CD14-positive monocyte (primary cell): ENCODE measurements around the gene MARS2. TPM values are rescaled to one million over a fixed set of nuclear protein-coding genes. Genes with fewer than 3 reads are reported as not detected.
"Not testable (repeated sequence)": the region's sequence is repeated elsewhere in the genome, so short reads cannot be mapped to it uniquely, and the experiment has no call there.

Source experiments
- DNase-seq, 3 donors: peaks; one replicate each; pipeline ENCODE4 v3.0.0-alpha.2; 2011 to 2022
- H2AFZ ChIP-seq: 2 replicates; pipeline ENCODE4 v1.6.0; 2012; ENCODE audit warnings: mild to moderate bottlenecking, low read depth, low read length, inconsistent platforms; ENCODE audit not compliant: insufficient read depth, poor library complexity, severe bottlenecking
- H3K27ac ChIP-seq, 2 donors: 1 replicate in 1 of 2; 2 replicates in 1 of 2; pipeline ENCODE4 v1.5.1; 2012 to 2013; ENCODE audit warnings: low read length in 2 of 2, control low read depth in 1 of 2, inconsistent platforms in 1 of 2, low read depth in 1 of 2, mild to moderate bottlenecking in 1 of 2
- H3K27me3 ChIP-seq, 2 donors: one replicate each; pipeline versions ENCODE4 v1.6.0 to v1.6.1; 2011 to 2013; ENCODE audit warnings: low read length in 2 of 2; ENCODE audit not compliant: control insufficient read depth in 2 of 2, insufficient read depth in 2 of 2
- H3K36me3 ChIP-seq, 2 donors: replicated peaks in 1 of 2; 1 replicate in 1 of 2; 2 replicates in 1 of 2; pipeline versions ENCODE4 v1.5.1 to v1.6.1; 2012 to 2013; ENCODE audit warnings: low read length in 2 of 2, control low read depth in 1 of 2, inconsistent platforms in 1 of 2, mild to moderate bottlenecking in 1 of 2; ENCODE audit not compliant: insufficient read depth in 2 of 2, control insufficient read depth in 1 of 2
- H3K4me1 ChIP-seq, 2 donors: 1 replicate in 1 of 2; 2 replicates in 1 of 2; pipeline versions ENCODE4 v1.5.1 to v1.6.1; 2012 to 2013; ENCODE audit warnings: low read length in 2 of 2, control low read depth in 1 of 2, inconsistent platforms in 1 of 2, mild to moderate bottlenecking in 1 of 2, moderate library complexity in 1 of 2; ENCODE audit not compliant: insufficient read depth in 2 of 2, control insufficient read depth in 1 of 2
- H3K4me2 ChIP-seq: replicated peaks from 2 replicates; pipeline ENCODE3; 2012; ENCODE audit warnings: low read length, moderate library complexity, mild to moderate bottlenecking; ENCODE audit not compliant: poor library complexity, severe bottlenecking; ENCODE audit errors: extremely low read depth
- H3K4me3 ChIP-seq, 3 experiments: fragments of 200-600 bp in 1 of 3; sonication (generic) in 1 of 3; replicated peaks in 1 of 3; 1 replicate in 2 of 3; 2 replicates in 1 of 3; pipeline ENCODE4 v1.5.1; 2011 to 2013; ENCODE audit warnings: low read length in 3 of 3, mild to moderate bottlenecking in 3 of 3, control low read depth in 2 of 3, low read depth in 2 of 3, inconsistent platforms in 1 of 3, moderate library complexity in 1 of 3
- H3K79me2 ChIP-seq: 2 replicates; pipeline ENCODE4 v1.6.0; 2012; ENCODE audit warnings: mild to moderate bottlenecking, control low read depth, inconsistent platforms, low read length, moderate library complexity; ENCODE audit not compliant: insufficient read depth
- H3K9ac ChIP-seq: 2 replicates; pipeline ENCODE4 v1.6.0; 2017; ENCODE audit warnings: low read length, mild to moderate bottlenecking; ENCODE audit not compliant: insufficient read depth, poor library complexity, severe bottlenecking
- H3K9me3 ChIP-seq, 2 donors: replicated peaks in 1 of 2; 1 replicate in 1 of 2; 2 replicates in 1 of 2; pipeline versions ENCODE4 v1.5.1 to v1.6.1; 2012 to 2013; ENCODE audit warnings: low read length in 2 of 2, control low read depth in 1 of 2; ENCODE audit not compliant: control insufficient read depth in 1 of 2, insufficient read depth in 1 of 2
- H4K20me1 ChIP-seq: 2 replicates; pipeline ENCODE4 v1.6.0; 2012; ENCODE audit warnings: mild to moderate bottlenecking, low read length, control low read depth, moderate library complexity; ENCODE audit not compliant: insufficient read depth
- H3K27ac Mint-ChIP-seq, 7 donors: one replicate each; pipeline ENCODE4 v1.8.0; 2020; ENCODE audit warnings: mild to moderate bottlenecking in 7 of 7, mixed read lengths in 7 of 7, moderate library complexity in 6 of 7, inconsistent platforms in 2 of 7
- H3K27me3 Mint-ChIP-seq, 3 donors: one replicate each; pipeline ENCODE4 v1.8.0; 2021 to 2022; ENCODE audit warnings: low read depth in 3 of 3, mild to moderate bottlenecking in 3 of 3, mixed read lengths in 3 of 3, moderate library complexity in 3 of 3, inconsistent platforms in 1 of 3
- H3K36me3 Mint-ChIP-seq, 2 donors: one replicate each; pipeline ENCODE4 v1.8.0; 2020; ENCODE audit warnings: mixed read lengths in 2 of 2, inconsistent platforms in 1 of 2, mild to moderate bottlenecking in 1 of 2
- H3K4me1 Mint-ChIP-seq: one replicate; pipeline ENCODE4 v1.8.0; 2020; ENCODE audit warnings: mild to moderate bottlenecking, mixed read lengths
- H3K4me3 Mint-ChIP-seq, 2 donors: one replicate each; pipeline ENCODE4 v1.8.0; 2020; ENCODE audit warnings: mild to moderate bottlenecking in 2 of 2, mixed read lengths in 2 of 2, moderate library complexity in 1 of 2
- H3K9me3 Mint-ChIP-seq, 7 donors: one replicate each; pipeline ENCODE4 v1.8.0; 2020 to 2022; ENCODE audit warnings: mixed read lengths in 7 of 7, mild to moderate bottlenecking in 6 of 7, moderate library complexity in 6 of 7, inconsistent platforms in 2 of 7
- WGBS: methylation state at CpG from one replicate; pipeline ENCODE4 v1.1.5; 2013; ENCODE audit warnings: missing lambda C conversion rate; ENCODE audit not compliant: insufficient coverage; 5-methylcytosine and 5-hydroxymethylcytosine counted together
- intact Hi-C, 2 donors: fragments of 100-400 bp; cut with micrococcal nuclease; formaldehyde crosslinking; loops; one replicate each; pipeline versions ENCODE4 v1.15.0 to v1.15.1; 2023
- polyA plus RNA-seq, 3 donors: library from polyadenylated mRNA; depleted of rRNA in 1 of 3; unstranded in 2 of 3; stranded (reverse) in 1 of 3; fragments of 300-500 nt in 2 of 3; fragments of >200 nt in 1 of 3; fragmentation: Illumina TruSeq in 2 of 3; gene quantifications; 1 replicate in 2 of 3; 2 replicates in 1 of 3; pipeline ENCODE4 v1.2.3, GENCODE V29; 2012 to 2021
- TF ChIP-seq, protein P1 (sequence below): fragments of 200-600 bp; IDR thresholded peaks from one replicate; pipeline ENCODE4 v1.8.0; 2022; ENCODE audit warnings: antibody characterized with exemption, mild to moderate bottlenecking

The MARS2 gene
- polyA plus RNA-seq, 3 donors = 0.66 to 1.3 (median 0.93) TPM

DNA sequence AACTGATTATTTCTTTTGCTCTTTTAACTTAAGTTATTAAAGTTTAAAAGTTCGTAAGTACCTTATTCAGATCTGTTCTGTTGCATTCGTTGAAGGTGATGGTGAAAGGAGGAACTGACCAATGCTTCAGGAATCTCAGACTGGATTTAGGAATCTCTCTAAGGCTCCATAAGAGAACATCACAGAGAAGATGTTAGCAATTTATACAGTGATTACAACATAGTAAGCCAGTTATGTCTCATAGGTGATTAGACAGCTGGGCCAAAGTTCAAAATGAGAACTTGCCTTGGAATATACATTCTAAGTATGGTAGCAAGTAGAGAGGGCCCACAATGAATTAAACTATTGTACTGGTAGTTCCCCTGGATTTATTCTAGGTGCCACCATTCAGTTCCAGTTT is 3.2 kb downstream of the MARS2 start:
- Mint-ChIP-seq H3K4me1 (peaks cover 48% of the 10 kb centered on the region), H3K27ac (no peak overlapping the region)
- H3K79me2 ChIP-seq = peaks cover 33% of the 10 kb centered on the region

DNA sequence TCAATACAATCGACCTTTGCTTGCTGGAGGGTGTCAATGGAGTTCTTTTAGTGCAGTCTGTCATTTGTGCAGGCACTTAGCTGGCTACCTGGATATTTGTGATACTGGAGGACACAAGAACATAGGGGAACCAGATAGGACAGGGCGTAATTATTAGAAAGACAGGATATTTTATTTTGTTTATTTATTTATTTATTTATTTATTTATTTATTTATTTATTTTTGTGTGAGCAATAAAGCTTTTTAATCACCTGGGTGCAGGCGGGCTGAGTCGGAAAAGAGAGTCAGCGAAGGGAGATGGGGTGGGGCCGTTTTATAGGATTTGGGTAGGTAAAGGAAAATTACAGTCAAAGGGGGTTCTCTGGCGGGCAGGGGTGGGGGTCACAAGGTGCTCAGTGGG is 4.0 kb downstream of the MARS2 start:
- H3K4me1 Mint-ChIP-seq = peaks cover 48% of the 10 kb centered on the region
- not testable (repeated sequence) for DNase-seq, H4K20me1 ChIP-seq, H3K27me3 ChIP-seq, H3K9me3 ChIP-seq, H3K9ac ChIP-seq, H3K27ac ChIP-seq, H3K4me3 ChIP-seq, H3K27me3 Mint-ChIP-seq, H2AFZ ChIP-seq, H3K27ac Mint-ChIP-seq, H3K4me3 Mint-ChIP-seq, H3K4me2 ChIP-seq, H3K36me3 ChIP-seq, H3K9me3 Mint-ChIP-seq
- Histone ChIP-seq H3K79me2 (peaks cover 33% of the 10 kb centered on the region), H3K4me1 (peaks cover 24 to 31% of the 10 kb centered on the region in 2 donors)
- WGBS = 100% methylated on average over 4 of the region's 7 CpGs
- peaks cover 7 to 14% of the 10 kb centered on the region in 2 donors for H3K36me3 Mint-ChIP-seq
- intact Hi-C loops = loop anchor here in 1 of 2 donors (10.0 kb wide), 3 partner anchors 76 to 254 kb away; partner anchors contain the start of genes BOLL, COQ10B and MOB4

More for the DNA sequence above, 3.2 kb downstream of the MARS2 start:
- Mint-ChIP-seq H3K27me3 (peaks cover 0 to 2% (median 0%) of the 10 kb centered on the region in 3 donors), H3K36me3 (peaks cover 7 to 14% of the 10 kb centered on the region in 2 donors), H3K9me3 (no peaks in the 10 kb centered on the region), H3K4me3 (no peak overlapping the region)
- no peak overlapping the region for H3K9ac ChIP-seq
- WGBS = no CpG with 5 or more reads among the region's 2 CpGs
- no peak for DNase-seq
- H3K27me3 ChIP-seq = no peaks in the 10 kb centered on the region
- H3K27ac ChIP-seq = no peak overlapping the region
- peaks cover 3% of the 10 kb centered on the region for H4K20me1 ChIP-seq
- H3K9me3 ChIP-seq = no peaks in the 10 kb centered on the region
- intact Hi-C loops = loop anchor here in 1 of 2 donors (10.0 kb wide), 3 partner anchors 76 to 254 kb away; partner anchors contain the start of genes BOLL, COQ10B and MOB4
- H3K4me3 ChIP-seq = no peak overlapping the region
- H2AFZ ChIP-seq = no peak overlapping the region
- no peak overlapping the region for H3K4me2 ChIP-seq
- H3K4me1 ChIP-seq = peaks cover 24 to 31% of the 10 kb centered on the region in 2 donors
- TF ChIP-seq, protein P1, sequence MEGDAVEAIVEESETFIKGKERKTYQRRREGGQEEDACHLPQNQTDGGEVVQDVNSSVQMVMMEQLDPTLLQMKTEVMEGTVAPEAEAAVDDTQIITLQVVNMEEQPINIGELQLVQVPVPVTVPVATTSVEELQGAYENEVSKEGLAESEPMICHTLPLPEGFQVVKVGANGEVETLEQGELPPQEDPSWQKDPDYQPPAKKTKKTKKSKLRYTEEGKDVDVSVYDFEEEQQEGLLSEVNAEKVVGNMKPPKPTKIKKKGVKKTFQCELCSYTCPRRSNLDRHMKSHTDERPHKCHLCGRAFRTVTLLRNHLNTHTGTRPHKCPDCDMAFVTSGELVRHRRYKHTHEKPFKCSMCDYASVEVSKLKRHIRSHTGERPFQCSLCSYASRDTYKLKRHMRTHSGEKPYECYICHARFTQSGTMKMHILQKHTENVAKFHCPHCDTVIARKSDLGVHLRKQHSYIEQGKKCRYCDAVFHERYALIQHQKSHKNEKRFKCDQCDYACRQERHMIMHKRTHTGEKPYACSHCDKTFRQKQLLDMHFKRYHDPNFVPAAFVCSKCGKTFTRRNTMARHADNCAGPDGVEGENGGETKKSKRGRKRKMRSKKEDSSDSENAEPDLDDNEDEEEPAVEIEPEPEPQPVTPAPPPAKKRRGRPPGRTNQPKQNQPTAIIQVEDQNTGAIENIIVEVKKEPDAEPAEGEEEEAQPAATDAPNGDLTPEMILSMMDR = no peak
- no peaks in the 10 kb centered on the region for H3K36me3 ChIP-seq
